Neural cell (in vitro differentiated cells): ENCODE results near the gene ZNF445. TPM values are rescaled to one million over a fixed set of nuclear protein-coding genes. Genes with fewer than 3 reads are reported as not detected.

ENCODE experiments used
- H2AFZ ChIP-seq: fragments of 200-600, 300-800 bp; sonication (generic), shearing (Covaris generic); 2 replicates; pipeline ENCODE4 v1.6.0; 2014; ENCODE audit warnings: low read depth, mild to moderate bottlenecking, antibody characterized with exemption, low read length, moderate library complexity
- H3F3A ChIP-seq: fragments of 200-600 bp; shearing (Covaris generic); 2 replicates; pipeline ENCODE4 v1.6.1; 2016; ENCODE audit warnings: mild to moderate bottlenecking, moderate library complexity, mixed read lengths, antibody characterized with exemption, low read length; ENCODE audit not compliant: insufficient read depth, poor library complexity, severe bottlenecking
- H3K27ac ChIP-seq: fragments of 200-600, 300-800 bp; sonication (generic), shearing (Covaris generic); 2 replicates; pipeline ENCODE4 v1.5.1; 2014; ENCODE audit warnings: mild to moderate bottlenecking, low read length, moderate library complexity
- H3K27me3 ChIP-seq: fragments of 300-800, 200-600 bp; sonication (generic), shearing (Covaris generic); 2 replicates; pipeline ENCODE4 v1.6.0; 2014; ENCODE audit warnings: mild to moderate bottlenecking, low read depth, low read length, moderate library complexity; ENCODE audit not compliant: insufficient read depth
- H3K36me3 ChIP-seq: fragments of 300-800, 200-600 bp; sonication (generic), shearing (Covaris generic); 2 replicates; pipeline ENCODE4 v1.5.1; 2014; ENCODE audit warnings: mild to moderate bottlenecking, antibody characterized with exemption, low read length, moderate library complexity; ENCODE audit not compliant: insufficient read depth
- H3K4me2 ChIP-seq: fragments of 300-800, 200-600 bp; sonication (generic), shearing (Covaris generic); 2 replicates; pipeline ENCODE4 v1.6.0; 2014; ENCODE audit warnings: mild to moderate bottlenecking, low read length
- H3K4me3 ChIP-seq: fragments of 300-800, 200-600 bp; sonication (generic), shearing (Covaris generic); 2 replicates; pipeline ENCODE4 v1.5.1; 2014; ENCODE audit warnings: mild to moderate bottlenecking, low read length, moderate library complexity
- H3K79me2 ChIP-seq: fragments of 200-600 bp; shearing (Covaris generic); replicated peaks from 2 replicates; pipeline ENCODE4 v1.6.0; 2014; ENCODE audit warnings: mild to moderate bottlenecking, low read length, moderate library complexity; ENCODE audit not compliant: insufficient read depth
- H3K9ac ChIP-seq: fragments of 300-800, 200-600 bp; sonication (generic), shearing (Covaris generic); 2 replicates; pipeline ENCODE4 v1.6.1; 2016; ENCODE audit warnings: mild to moderate bottlenecking, low read length, mixed read lengths
- H3K9me2 ChIP-seq: fragments of 200-600 bp; shearing (Covaris generic); 2 replicates; pipeline ENCODE4 v1.6.1; 2016; ENCODE audit warnings: mild to moderate bottlenecking, low read length, mixed read lengths; ENCODE audit not compliant: insufficient read depth
- H3K9me3 ChIP-seq: fragments of 200-600, 300-800 bp; sonication (generic), shearing (Covaris generic); 2 replicates; pipeline ENCODE4 v1.6.1; 2016; ENCODE audit warnings: mild to moderate bottlenecking, mixed run types, low read length, moderate library complexity, mixed read lengths
- H4K20me1 ChIP-seq: fragments of 200-600 bp; shearing (Covaris generic); 2 replicates; pipeline ENCODE4 v1.6.1; 2016; ENCODE audit warnings: mild to moderate bottlenecking, mixed run types; ENCODE audit not compliant: insufficient read depth
- EP300 ChIP-seq: fragments of 450-650 bp; conservative IDR thresholded peaks from 2 replicates; pipeline ENCODE4 v1.6.1; 2014; ENCODE audit warnings: antibody characterized with exemption, mild to moderate bottlenecking, moderate library complexity; ENCODE audit not compliant: poor library complexity, severe bottlenecking
- EZH2 ChIP-seq: fragments of 200-600, 300-800 bp; shearing (Covaris generic), sonication (generic); IDR thresholded peaks from 2 replicates; pipeline ENCODE4 v1.6.1; 2014; ENCODE audit warnings: antibody characterized with exemption, low read length, borderline replicate concordance, mild to moderate bottlenecking; ENCODE audit not compliant: insufficient read depth, poor library complexity, severe bottlenecking
- MXI1 ChIP-seq: fragments of 450-650 bp; conservative IDR thresholded peaks from 2 replicates; pipeline ENCODE4 v1.6.1; 2014; ENCODE audit warnings: antibody characterized with exemption, mild to moderate bottlenecking; ENCODE audit not compliant: poor library complexity, severe bottlenecking
- POLR2AphosphoS5 ChIP-seq: IDR thresholded peaks from 2 replicates; pipeline ENCODE4 v1.6.1; 2012
- RAD21 ChIP-seq: fragments of 450-650 bp; conservative IDR thresholded peaks from 2 replicates; pipeline ENCODE4 v1.6.1; 2014; ENCODE audit warnings: antibody characterized with exemption, mild to moderate bottlenecking, moderate library complexity
- SMC3 ChIP-seq: fragments of 450-650 bp; conservative IDR thresholded peaks from 2 replicates; pipeline ENCODE4 v1.6.1; 2014; ENCODE audit warnings: antibody characterized with exemption, mild to moderate bottlenecking, moderate library complexity; ENCODE audit not compliant: poor library complexity
- TAF1 ChIP-seq: IDR thresholded peaks from 2 replicates; pipeline ENCODE4 v1.6.1; 2012; ENCODE audit warnings: low read depth
- polyA plus RNA-seq: library from polyadenylated mRNA; depleted of rRNA; stranded (reverse); fragments of >200 nt; gene quantifications from 2 replicates; pipeline ENCODE4 v1.2.3, GENCODE V29; 2014
- TF ChIP-seq, protein P1 (sequence below): fragments of 450-650 bp; IDR thresholded peaks from 2 replicates; pipeline ENCODE4 v1.5.1; 2014; ENCODE audit warnings: antibody characterized with exemption, mild to moderate bottlenecking, moderate library complexity; ENCODE audit not compliant: poor library complexity, severe bottlenecking
- TF ChIP-seq, protein P2 (sequence below): IDR thresholded peaks from 2 replicates; pipeline ENCODE4 v1.6.1; 2012; ENCODE audit warnings: borderline replicate concordance

The ZNF445 gene
- polyA plus RNA-seq, 1 donor from 2014 or later, result 15.8 TPM

DNA sequence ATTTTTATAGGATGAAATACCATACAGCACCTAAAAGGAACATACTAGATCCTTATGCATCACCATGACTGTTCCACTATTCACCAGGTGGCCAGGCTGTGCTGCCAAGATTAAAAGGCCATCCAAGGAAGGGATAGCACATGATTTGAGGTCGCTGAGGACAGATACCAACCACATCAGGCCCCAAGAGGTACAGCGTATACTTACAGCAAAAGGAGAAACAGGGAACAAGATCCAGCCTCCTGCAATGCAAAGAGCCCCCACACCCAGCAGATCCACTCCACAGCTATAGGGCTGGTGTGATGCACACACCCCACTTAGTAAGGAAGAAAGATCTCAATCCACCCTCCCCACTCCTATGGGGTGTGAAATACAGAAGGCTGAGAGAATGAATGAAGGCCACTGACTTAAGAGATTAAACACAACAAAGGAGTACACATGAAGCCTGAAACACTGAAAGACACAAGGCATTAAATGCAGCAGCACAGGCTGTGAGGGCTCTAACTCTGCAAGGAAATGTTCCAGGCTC lies 32.0 kb upstream of the ZNF445 start:
- Histone ChIP-seq H3K27me3 (no peaks in the 10 kb centered on the region), H4K20me1 (no peaks in the 10 kb centered on the region), H3K27ac (peak overlapping the region; percentile 78), H3K9me2 (no peaks in the 10 kb centered on the region), H3K9ac (peak overlapping the region; percentile 92), H3K4me2 (peak overlapping the region; percentile 71), H2AFZ (peak overlapping the region; percentile 51), H3K9me3 (no peaks in the 10 kb centered on the region), H3K79me2 (peaks cover 53% of the 10 kb centered on the region), H3F3A (no peaks in the 10 kb centered on the region), H3K4me3 (peak overlapping the region; percentile 83), H3K36me3 (no peaks in the 10 kb centered on the region)
- TF ChIP-seq, protein P1, sequence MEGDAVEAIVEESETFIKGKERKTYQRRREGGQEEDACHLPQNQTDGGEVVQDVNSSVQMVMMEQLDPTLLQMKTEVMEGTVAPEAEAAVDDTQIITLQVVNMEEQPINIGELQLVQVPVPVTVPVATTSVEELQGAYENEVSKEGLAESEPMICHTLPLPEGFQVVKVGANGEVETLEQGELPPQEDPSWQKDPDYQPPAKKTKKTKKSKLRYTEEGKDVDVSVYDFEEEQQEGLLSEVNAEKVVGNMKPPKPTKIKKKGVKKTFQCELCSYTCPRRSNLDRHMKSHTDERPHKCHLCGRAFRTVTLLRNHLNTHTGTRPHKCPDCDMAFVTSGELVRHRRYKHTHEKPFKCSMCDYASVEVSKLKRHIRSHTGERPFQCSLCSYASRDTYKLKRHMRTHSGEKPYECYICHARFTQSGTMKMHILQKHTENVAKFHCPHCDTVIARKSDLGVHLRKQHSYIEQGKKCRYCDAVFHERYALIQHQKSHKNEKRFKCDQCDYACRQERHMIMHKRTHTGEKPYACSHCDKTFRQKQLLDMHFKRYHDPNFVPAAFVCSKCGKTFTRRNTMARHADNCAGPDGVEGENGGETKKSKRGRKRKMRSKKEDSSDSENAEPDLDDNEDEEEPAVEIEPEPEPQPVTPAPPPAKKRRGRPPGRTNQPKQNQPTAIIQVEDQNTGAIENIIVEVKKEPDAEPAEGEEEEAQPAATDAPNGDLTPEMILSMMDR, result peak; percentile 14
- no peak for TF ChIP-seq SMC3

- TF ChIP-seq POLR2AphosphoS5 (no peak), TAF1 (no peak), SMC3 (no peak), EZH2 (no peak), MXI1 (no peak), RAD21 (no peak), EP300 (no peak)
- TF ChIP-seq, protein P2, sequence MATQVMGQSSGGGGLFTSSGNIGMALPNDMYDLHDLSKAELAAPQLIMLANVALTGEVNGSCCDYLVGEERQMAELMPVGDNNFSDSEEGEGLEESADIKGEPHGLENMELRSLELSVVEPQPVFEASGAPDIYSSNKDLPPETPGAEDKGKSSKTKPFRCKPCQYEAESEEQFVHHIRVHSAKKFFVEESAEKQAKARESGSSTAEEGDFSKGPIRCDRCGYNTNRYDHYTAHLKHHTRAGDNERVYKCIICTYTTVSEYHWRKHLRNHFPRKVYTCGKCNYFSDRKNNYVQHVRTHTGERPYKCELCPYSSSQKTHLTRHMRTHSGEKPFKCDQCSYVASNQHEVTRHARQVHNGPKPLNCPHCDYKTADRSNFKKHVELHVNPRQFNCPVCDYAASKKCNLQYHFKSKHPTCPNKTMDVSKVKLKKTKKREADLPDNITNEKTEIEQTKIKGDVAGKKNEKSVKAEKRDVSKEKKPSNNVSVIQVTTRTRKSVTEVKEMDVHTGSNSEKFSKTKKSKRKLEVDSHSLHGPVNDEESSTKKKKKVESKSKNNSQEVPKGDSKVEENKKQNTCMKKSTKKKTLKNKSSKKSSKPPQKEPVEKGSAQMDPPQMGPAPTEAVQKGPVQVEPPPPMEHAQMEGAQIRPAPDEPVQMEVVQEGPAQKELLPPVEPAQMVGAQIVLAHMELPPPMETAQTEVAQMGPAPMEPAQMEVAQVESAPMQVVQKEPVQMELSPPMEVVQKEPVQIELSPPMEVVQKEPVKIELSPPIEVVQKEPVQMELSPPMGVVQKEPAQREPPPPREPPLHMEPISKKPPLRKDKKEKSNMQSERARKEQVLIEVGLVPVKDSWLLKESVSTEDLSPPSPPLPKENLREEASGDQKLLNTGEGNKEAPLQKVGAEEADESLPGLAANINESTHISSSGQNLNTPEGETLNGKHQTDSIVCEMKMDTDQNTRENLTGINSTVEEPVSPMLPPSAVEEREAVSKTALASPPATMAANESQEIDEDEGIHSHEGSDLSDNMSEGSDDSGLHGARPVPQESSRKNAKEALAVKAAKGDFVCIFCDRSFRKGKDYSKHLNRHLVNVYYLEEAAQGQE, result no peak
- TF ChIP-seq, protein P1, result no peak
- Histone ChIP-seq H2AFZ (no peak overlapping the region), H3F3A (no peaks in the 10 kb centered on the region), H3K4me3 (no peak overlapping the region), H3K36me3 (peaks cover 7% of the 10 kb centered on the region), H3K27ac (no peak overlapping the region), H3K4me2 (no peak overlapping the region), H3K79me2 (peaks cover 69% of the 10 kb centered on the region), H3K27me3 (no peaks in the 10 kb centered on the region), H3K9me2 (no peaks in the 10 kb centered on the region), H3K9me3 (peaks cover 6% of the 10 kb centered on the region), H3K9ac (no peak overlapping the region), H4K20me1 (no peaks in the 10 kb centered on the region)
Measured at GRCh38 chr3:44506961-44507360, 29.5 kb upstream of the ZNF445 start.
